ENCODE results near the gene ANKRD2. TPM values are rescaled to one million over a fixed set of nuclear protein-coding genes. Genes with fewer than 3 reads are reported as not detected.

ANKRD2 gene
- total and polyA plus RNA-seq, 2 donors (not counting 1 experiment from before 2014, with no cell fraction given) = 0.26 to 1.8 TPM

DNA sequence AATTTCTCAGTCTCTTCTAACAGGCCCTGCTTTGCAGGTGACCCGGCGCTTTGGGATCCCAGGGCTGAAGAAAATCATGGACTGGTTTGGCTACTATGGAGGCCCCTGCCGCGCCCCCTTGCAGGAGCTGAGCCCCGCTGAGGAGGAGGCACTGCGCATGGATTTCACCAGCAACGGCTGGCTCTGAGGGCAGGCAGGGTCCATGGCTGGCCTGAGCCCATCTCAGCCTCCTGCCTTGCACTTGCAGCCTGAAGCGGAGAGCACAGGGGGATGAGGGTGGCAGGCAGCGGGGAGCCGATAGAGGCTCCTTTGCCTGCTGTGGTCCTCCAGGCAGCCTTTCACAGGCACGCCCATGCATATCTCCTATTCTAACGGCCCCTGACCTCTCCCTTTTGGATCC, 38.9 kb downstream of the ANKRD2 start:
- H3K27ac ChIP-seq (ENCODE audit: insufficient read depth, low read length) = no peak overlapping the region
- no peak for DNase-seq (ENCODE audit: low read depth in 2 of 2)
- no peaks in the 10 kb centered on the region for H3K36me3 ChIP-seq (ENCODE audit: control insufficient read depth, insufficient read depth, low read length)
- H3K79me2 ChIP-seq (ENCODE audit: control insufficient read depth, insufficient read depth, low read length) = no peaks in the 10 kb centered on the region
- no peak overlapping the region for H3K9ac ChIP-seq (ENCODE audit: insufficient read depth, low read length)
- no peak overlapping the region for H2AFZ ChIP-seq (ENCODE audit: low read length)
- H3K4me1 ChIP-seq (ENCODE audit: control insufficient read depth, extremely low read depth, insufficient read depth, low read length) = no peaks in the 10 kb centered on the region
- H4K20me1 ChIP-seq (ENCODE audit: control insufficient read depth, extremely low read depth, insufficient read depth, low read length) = no peaks in the 10 kb centered on the region
- H3K27me3 ChIP-seq (ENCODE audit: control insufficient read depth, insufficient read depth, low read length) = no peaks in the 10 kb centered on the region
- H3K4me3 ChIP-seq (replicated peaks in 1 of 4; ENCODE audit: control extremely low read depth in 1 of 4, insufficient read depth in 1 of 4, low read depth in 3 of 4, low read length in 4 of 4) = no peak overlapping the region
- H3K4me2 ChIP-seq (ENCODE audit: extremely low read depth, insufficient read depth, low read length) = no peak overlapping the region
- no peaks in the 10 kb centered on the region for H3K9me3 ChIP-seq (ENCODE audit: control insufficient read depth, insufficient read depth, low read depth, low read length)
- TF ChIP-seq EZH2 (IDR thresholded peaks at IDR 0.05; ENCODE audit: low read length, missing control alignments) = no peak
- TF ChIP-seq, protein P1, sequence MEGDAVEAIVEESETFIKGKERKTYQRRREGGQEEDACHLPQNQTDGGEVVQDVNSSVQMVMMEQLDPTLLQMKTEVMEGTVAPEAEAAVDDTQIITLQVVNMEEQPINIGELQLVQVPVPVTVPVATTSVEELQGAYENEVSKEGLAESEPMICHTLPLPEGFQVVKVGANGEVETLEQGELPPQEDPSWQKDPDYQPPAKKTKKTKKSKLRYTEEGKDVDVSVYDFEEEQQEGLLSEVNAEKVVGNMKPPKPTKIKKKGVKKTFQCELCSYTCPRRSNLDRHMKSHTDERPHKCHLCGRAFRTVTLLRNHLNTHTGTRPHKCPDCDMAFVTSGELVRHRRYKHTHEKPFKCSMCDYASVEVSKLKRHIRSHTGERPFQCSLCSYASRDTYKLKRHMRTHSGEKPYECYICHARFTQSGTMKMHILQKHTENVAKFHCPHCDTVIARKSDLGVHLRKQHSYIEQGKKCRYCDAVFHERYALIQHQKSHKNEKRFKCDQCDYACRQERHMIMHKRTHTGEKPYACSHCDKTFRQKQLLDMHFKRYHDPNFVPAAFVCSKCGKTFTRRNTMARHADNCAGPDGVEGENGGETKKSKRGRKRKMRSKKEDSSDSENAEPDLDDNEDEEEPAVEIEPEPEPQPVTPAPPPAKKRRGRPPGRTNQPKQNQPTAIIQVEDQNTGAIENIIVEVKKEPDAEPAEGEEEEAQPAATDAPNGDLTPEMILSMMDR (conservative IDR thresholded peaks at IDR 0.05 in 1 of 2, IDR thresholded peaks at IDR 0.05 in 1 of 2; ENCODE audit: low read depth in 1 of 2, low read length in 2 of 2) = no peak

DNA sequence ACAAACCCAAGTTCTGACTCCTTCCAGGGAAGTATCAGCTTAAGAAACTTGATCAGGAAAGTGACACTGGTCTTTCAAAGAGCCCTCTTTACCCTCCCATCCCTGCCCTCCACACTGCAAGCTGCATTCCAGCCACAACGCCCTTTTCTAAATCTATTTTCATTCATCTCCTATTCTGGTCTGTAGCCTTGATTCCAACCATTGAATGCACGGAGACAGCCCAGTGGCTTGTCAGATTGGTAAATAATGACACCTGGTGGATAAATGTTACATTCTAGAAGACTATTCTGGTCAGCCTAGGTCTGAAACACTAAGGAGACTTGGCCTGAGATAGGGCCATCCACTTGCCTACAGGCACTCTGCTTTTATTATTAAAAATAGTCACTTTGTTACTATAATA, 39.8 kb downstream of the ANKRD2 start:
- no peak overlapping the region for H3K4me3 ChIP-seq (replicated peaks in 1 of 4; ENCODE audit: control extremely low read depth in 1 of 4, insufficient read depth in 1 of 4, low read depth in 3 of 4, low read length in 4 of 4)
- DNase-seq (ENCODE audit: low read depth in 2 of 2) = peak; percentile 42 to 46
- H3K9ac ChIP-seq (ENCODE audit: insufficient read depth, low read length) = no peak overlapping the region
- H2AFZ ChIP-seq (ENCODE audit: low read length) = no peak overlapping the region
- TF ChIP-seq, protein P1 (conservative IDR thresholded peaks at IDR 0.05 in 1 of 2, IDR thresholded peaks at IDR 0.05 in 1 of 2; ENCODE audit: low read depth in 1 of 2, low read length in 2 of 2) = peak; percentile 3 to 8
- TF ChIP-seq EZH2 (IDR thresholded peaks at IDR 0.05; ENCODE audit: low read length, missing control alignments) = no peak
- H3K79me2 ChIP-seq (ENCODE audit: control insufficient read depth, insufficient read depth, low read length) = no peaks in the 10 kb centered on the region
- H3K9me3 ChIP-seq (ENCODE audit: control insufficient read depth, insufficient read depth, low read depth, low read length) = no peaks in the 10 kb centered on the region
- no peaks in the 10 kb centered on the region for H3K4me1 ChIP-seq (ENCODE audit: control insufficient read depth, extremely low read depth, insufficient read depth, low read length)
- no peaks in the 10 kb centered on the region for H4K20me1 ChIP-seq (ENCODE audit: control insufficient read depth, extremely low read depth, insufficient read depth, low read length)
- H3K4me2 ChIP-seq (ENCODE audit: extremely low read depth, insufficient read depth, low read length) = no peak overlapping the region
- H3K36me3 ChIP-seq (ENCODE audit: control insufficient read depth, insufficient read depth, low read length) = no peaks in the 10 kb centered on the region
- H3K27me3 ChIP-seq (ENCODE audit: control insufficient read depth, insufficient read depth, low read length) = no peaks in the 10 kb centered on the region
- no peak overlapping the region for H3K27ac ChIP-seq (ENCODE audit: insufficient read depth, low read length)

DNA sequence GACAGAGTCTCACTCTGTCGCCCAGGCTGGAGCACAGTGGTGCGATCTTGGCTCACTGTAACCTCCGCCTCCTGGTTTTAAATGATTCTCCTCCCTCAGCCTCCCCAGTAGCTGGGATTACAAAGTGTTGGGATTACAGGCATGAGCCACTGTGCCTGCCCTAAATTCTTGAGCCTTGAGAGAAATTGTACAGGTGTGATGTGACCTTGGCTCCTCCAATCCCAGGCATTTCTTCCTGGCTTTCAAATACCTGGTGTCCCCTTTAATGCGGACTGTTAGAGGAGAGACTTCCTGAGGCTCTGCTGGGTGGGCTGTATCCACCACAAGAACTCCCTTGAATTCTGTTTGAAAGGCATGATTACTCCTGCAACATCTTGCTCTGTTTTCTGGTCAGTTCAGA, 45.7 kb downstream of the ANKRD2 start:
- Histone ChIP-seq H3K9ac (ENCODE audit: insufficient read depth, low read length) (no peak overlapping the region), H2AFZ (ENCODE audit: low read length) (no peak overlapping the region), H3K27ac (ENCODE audit: insufficient read depth, low read length) (no peak overlapping the region), H4K20me1 (ENCODE audit: control insufficient read depth, extremely low read depth, insufficient read depth, low read length) (no peaks in the 10 kb centered on the region), H3K36me3 (ENCODE audit: control insufficient read depth, insufficient read depth, low read length) (no peaks in the 10 kb centered on the region), H3K4me2 (ENCODE audit: extremely low read depth, insufficient read depth, low read length) (no peak overlapping the region), H3K27me3 (ENCODE audit: control insufficient read depth, insufficient read depth, low read length) (no peaks in the 10 kb centered on the region), H3K4me3 (replicated peaks in 1 of 4; ENCODE audit: control extremely low read depth in 1 of 4, insufficient read depth in 1 of 4, low read depth in 3 of 4, low read length in 4 of 4) (no peak overlapping the region), H3K79me2 (ENCODE audit: control insufficient read depth, insufficient read depth, low read length) (no peaks in the 10 kb centered on the region), H3K9me3 (ENCODE audit: control insufficient read depth, insufficient read depth, low read depth, low read length) (no peaks in the 10 kb centered on the region), H3K4me1 (ENCODE audit: control insufficient read depth, extremely low read depth, insufficient read depth, low read length) (no peaks in the 10 kb centered on the region)
- no peak for DNase-seq (ENCODE audit: low read depth in 2 of 2)
- no peak for TF ChIP-seq EZH2 (IDR thresholded peaks at IDR 0.05; ENCODE audit: low read length, missing control alignments)
- TF ChIP-seq, protein P1 (conservative IDR thresholded peaks at IDR 0.05 in 1 of 2, IDR thresholded peaks at IDR 0.05 in 1 of 2; ENCODE audit: low read depth in 1 of 2, low read length in 2 of 2) = no peak
